CD4-positive, alpha-beta T cell (primary cell): Measurements from ENCODE around the gene NIT1. TPM values are rescaled to one million over a fixed set of nuclear protein-coding genes. Genes with fewer than 3 reads are reported as not detected.

Experiments used
- ATAC-seq: fragments of 200-7000 bp; cut with Tn5 transposase; one replicate; pipeline ENCODE4 v1.10.0; 2022; ENCODE audit warnings: mild to moderate bottlenecking; ENCODE audit not compliant: poor library complexity
- CTCF ChIA-PET: fragments of 350-600 bp; sonication (Branson Sonifier 250); formaldehyde crosslinking; loops from one replicate; lab custom pipeline; 2021; ENCODE audit warnings: antibody characterized with exemption, inconsistent platforms; lab: Charles Lee
- POLR2A ChIA-PET: fragments of 350-600 bp; sonication (Branson Sonifier 250); formaldehyde crosslinking; loops from one replicate; lab custom pipeline; 2021; ENCODE audit warnings: antibody characterized with exemption, inconsistent platforms; lab: Charles Lee
- DNase-seq, 14 experiments: peaks; one replicate each; pipeline ENCODE4 v3.0.0-alpha.2; 2013 to 2020; ENCODE audit warnings: mixed read lengths in 2 of 14
- H3K27ac ChIP-seq, 2 donors: one replicate each; pipeline versions ENCODE4 v1.5.1 to v1.7.0; 2013; ENCODE audit warnings: low read length in 2 of 2, low read depth in 1 of 2, mild to moderate bottlenecking in 1 of 2
- H3K27me3 ChIP-seq, 2 experiments: 1 replicate in 1 of 2; 2 replicates in 1 of 2; pipeline versions ENCODE4 v1.6.1 to v1.7.0; 2013; ENCODE audit warnings: low read length in 2 of 2, control low read depth in 1 of 2, mild to moderate bottlenecking in 1 of 2, moderate library complexity in 1 of 2; ENCODE audit not compliant: insufficient read depth in 2 of 2, control insufficient read depth in 1 of 2
- H3K36me3 ChIP-seq: one replicate; pipeline ENCODE4 v1.6.1; 2013; ENCODE audit warnings: low read length, control low read depth; ENCODE audit not compliant: insufficient read depth
- H3K4me1 ChIP-seq: one replicate; pipeline ENCODE4 v1.6.1; 2013; ENCODE audit warnings: low read length, control low read depth; ENCODE audit not compliant: insufficient read depth
- H3K4me3 ChIP-seq: one replicate; pipeline ENCODE4 v1.5.1; 2013; ENCODE audit warnings: mild to moderate bottlenecking, low read length, moderate library complexity
- H3K9me3 ChIP-seq, 2 experiments: 1 replicate in 1 of 2; 2 replicates in 1 of 2; pipeline versions ENCODE4 v1.6.1 to v1.7.0; 2013; ENCODE audit warnings: low read length in 2 of 2, mild to moderate bottlenecking in 2 of 2, control low read depth in 1 of 2, moderate library complexity in 1 of 2; ENCODE audit not compliant: control insufficient read depth in 1 of 2, insufficient read depth in 1 of 2
- H3K27ac Mint-ChIP-seq: one replicate; pipeline ENCODE4 v1.8.0; 2020; ENCODE audit warnings: mixed read lengths
- H3K27me3 Mint-ChIP-seq: one replicate; pipeline ENCODE4 v1.8.0; 2021; ENCODE audit warnings: mixed read lengths
- H3K36me3 Mint-ChIP-seq: one replicate; pipeline ENCODE4 v1.8.0; 2021; ENCODE audit warnings: low read depth, mixed read lengths
- H3K4me1 Mint-ChIP-seq: one replicate; pipeline ENCODE4 v1.8.0; 2021; ENCODE audit warnings: low read depth, mixed read lengths
- H3K4me3 Mint-ChIP-seq: one replicate; pipeline ENCODE4 v1.8.0; 2020; ENCODE audit warnings: mild to moderate bottlenecking, mixed read lengths
- H3K9me3 Mint-ChIP-seq: one replicate; pipeline ENCODE4 v1.8.0; 2020; ENCODE audit warnings: mixed read lengths
- intact Hi-C, 2 experiments: fragments of 100-400 bp; cut with DNase I in 1 of 2; cut with micrococcal nuclease in 1 of 2; formaldehyde crosslinking; loops; one replicate each; pipeline versions ENCODE4 v1.15.1 to v1.9.0; 2023 to 2025; cut with DNase I, micrococcal nuclease
- total RNA-seq, 174 experiments: library from RNA in 2 of 174; stranded (reverse) in 2 of 174; gene quantifications; one replicate each; pipeline ENCODE4 v1.2.3 and lab custom pipeline; 2021 to 2026
- TF ChIP-seq, protein P1 (sequence below): fragments of 200-600 bp; IDR thresholded peaks from one replicate; pipeline ENCODE4 v1.8.0; 2022; ENCODE audit warnings: antibody characterized with exemption, mild to moderate bottlenecking

The NIT1 gene
- total RNA-seq, 2 experiments from 2014 or later: 15.9 to 18.0 TPM

DNA sequence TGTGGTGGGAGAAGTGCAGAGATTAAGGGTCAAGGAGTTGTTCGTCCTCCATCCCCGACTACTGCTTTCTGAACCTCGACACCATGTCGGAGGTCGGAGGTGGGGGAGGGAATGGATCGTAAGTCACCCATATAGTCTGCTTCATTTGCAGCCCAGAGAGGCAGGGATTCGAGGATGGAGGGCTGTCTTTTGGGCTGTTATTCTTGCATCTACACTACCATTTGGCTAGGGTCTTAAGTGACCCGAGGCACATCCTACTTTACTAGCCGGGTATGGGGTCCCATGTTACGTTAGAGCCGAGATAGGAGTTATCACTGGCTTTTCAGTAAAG, 42.0 kb downstream of the NIT1 start:
- Histone ChIP-seq H3K27ac (peak overlapping the region; percentile 65 to 70), H3K36me3 (peaks cover 50% of the 10 kb centered on the region), H3K4me3 (peak overlapping the region; percentile 98), H3K4me1 (peaks cover 40% of the 10 kb centered on the region), H3K27me3 (no peaks in the 10 kb centered on the region), H3K9me3 (no peaks in the 10 kb centered on the region)
- intact Hi-C loops: loop anchor here in 1 of 2 experiments (5.0 to 10.0 kb wide), 3 partner anchors 93 to 815 kb away; partner anchors contain the start of genes ARHGAP30, COPA and NCSTN
- DNase-seq (no peak), ATAC-seq (no peak)
- peak overlapping the region; percentile 93 for H3K4me3 Mint-ChIP-seq
- POLR2A ChIA-PET: interaction anchor here (0.9 to 1.8 kb wide), 2 partner anchors 42 to 66 kb away, joined by 4 to 12 read pairs; partner anchors contain the start of genes NDUFS2 and TOMM40L
- no peaks in the 10 kb centered on the region for H3K9me3 Mint-ChIP-seq
- H3K27ac Mint-ChIP-seq: peak overlapping the region; percentile 86
- H3K4me1 Mint-ChIP-seq: peaks cover 78% of the 10 kb centered on the region
- no peaks in the 10 kb centered on the region for H3K27me3 Mint-ChIP-seq
- CTCF ChIA-PET: no interaction called here
- peaks cover 73% of the 10 kb centered on the region for H3K36me3 Mint-ChIP-seq
- TF ChIP-seq, protein P1, sequence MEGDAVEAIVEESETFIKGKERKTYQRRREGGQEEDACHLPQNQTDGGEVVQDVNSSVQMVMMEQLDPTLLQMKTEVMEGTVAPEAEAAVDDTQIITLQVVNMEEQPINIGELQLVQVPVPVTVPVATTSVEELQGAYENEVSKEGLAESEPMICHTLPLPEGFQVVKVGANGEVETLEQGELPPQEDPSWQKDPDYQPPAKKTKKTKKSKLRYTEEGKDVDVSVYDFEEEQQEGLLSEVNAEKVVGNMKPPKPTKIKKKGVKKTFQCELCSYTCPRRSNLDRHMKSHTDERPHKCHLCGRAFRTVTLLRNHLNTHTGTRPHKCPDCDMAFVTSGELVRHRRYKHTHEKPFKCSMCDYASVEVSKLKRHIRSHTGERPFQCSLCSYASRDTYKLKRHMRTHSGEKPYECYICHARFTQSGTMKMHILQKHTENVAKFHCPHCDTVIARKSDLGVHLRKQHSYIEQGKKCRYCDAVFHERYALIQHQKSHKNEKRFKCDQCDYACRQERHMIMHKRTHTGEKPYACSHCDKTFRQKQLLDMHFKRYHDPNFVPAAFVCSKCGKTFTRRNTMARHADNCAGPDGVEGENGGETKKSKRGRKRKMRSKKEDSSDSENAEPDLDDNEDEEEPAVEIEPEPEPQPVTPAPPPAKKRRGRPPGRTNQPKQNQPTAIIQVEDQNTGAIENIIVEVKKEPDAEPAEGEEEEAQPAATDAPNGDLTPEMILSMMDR: no peak

DNA sequence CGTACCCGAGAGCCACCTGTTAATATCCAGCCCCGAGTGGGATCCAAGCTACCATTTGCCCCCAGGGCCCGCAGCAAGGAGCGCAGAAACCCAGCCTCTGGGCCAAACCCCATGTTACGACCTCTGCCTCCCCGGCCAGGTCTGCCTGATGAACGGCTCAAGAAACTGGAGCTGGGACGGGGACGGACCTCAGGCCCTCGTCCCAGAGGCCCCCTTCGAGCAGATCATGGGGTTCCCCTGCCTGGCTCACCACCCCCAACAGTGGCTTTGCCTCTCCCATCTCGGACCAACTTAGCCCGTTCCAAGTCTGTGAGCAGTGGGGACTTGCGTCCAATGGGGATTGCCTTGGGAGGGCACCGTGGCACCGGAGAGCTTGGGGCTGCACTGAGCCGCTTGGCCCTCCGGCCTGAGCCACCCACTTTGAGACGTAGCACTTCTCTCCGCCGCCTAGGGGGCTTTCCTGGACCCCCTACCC, 42.8 kb downstream of the NIT1 start:
- Mint-ChIP-seq H3K9me3 (no peaks in the 10 kb centered on the region), H3K27ac (peak overlapping the region; percentile 98), H3K36me3 (peaks cover 68% of the 10 kb centered on the region), H3K27me3 (no peaks in the 10 kb centered on the region), H3K4me3 (peak overlapping the region; percentile 93), H3K4me1 (peaks cover 78% of the 10 kb centered on the region)
- TF ChIP-seq, protein P1: no peak
- CTCF ChIA-PET: no interaction called here
- H3K27ac ChIP-seq: no peak overlapping the region
- POLR2A ChIA-PET: no interaction called here
- ATAC-seq (no peak), DNase-seq (peak in 1 of 14 experiments; percentile 35)
- intact Hi-C loops: no loop called here
- peaks cover 51% of the 10 kb centered on the region for H3K36me3 ChIP-seq
- no peaks in the 10 kb centered on the region for H3K27me3 ChIP-seq
- no peak overlapping the region for H3K4me3 ChIP-seq
- H3K9me3 ChIP-seq: no peaks in the 10 kb centered on the region
- H3K4me1 ChIP-seq: peaks cover 45% of the 10 kb centered on the region

DNA sequence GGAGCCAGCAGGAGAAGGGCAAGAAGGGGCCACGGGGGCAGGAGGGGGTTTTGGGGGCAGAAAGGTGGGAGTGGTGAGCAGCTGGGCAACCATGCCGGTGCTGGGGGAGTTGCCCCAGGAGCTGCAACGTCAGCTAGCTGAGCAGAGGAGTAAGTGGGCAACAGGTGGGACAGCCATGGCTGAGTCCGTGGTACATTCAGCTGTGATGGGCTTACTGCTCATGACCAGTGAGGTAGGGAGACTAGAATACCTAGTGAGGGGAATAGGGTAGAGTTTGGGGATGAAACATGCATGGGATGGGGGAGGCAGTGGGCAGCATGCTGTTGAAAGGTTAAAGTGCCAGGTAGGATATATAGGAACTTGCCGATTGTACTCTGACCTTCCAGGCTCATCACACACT, 43.7 kb downstream of the NIT1 start:
- Mint-ChIP-seq H3K36me3 (peaks cover 76% of the 10 kb centered on the region), H3K27ac (peak overlapping the region; percentile 98)

More for the DNA sequence above, 43.7 kb downstream of the NIT1 start:
- ChIA-PET CTCF (no interaction called here), POLR2A (interaction anchor here (0.9 to 1.3 kb wide), 4 partner anchors 15 to 41 kb away, joined by 3 to 5 read pairs (median 3); partner anchors contain the start of genes B4GALT3, DEDD and NDUFS2)
- Mint-ChIP-seq H3K9me3 (no peaks in the 10 kb centered on the region), H3K4me3 (peak overlapping the region; percentile 93), H3K27me3 (no peaks in the 10 kb centered on the region), H3K4me1 (peaks cover 83% of the 10 kb centered on the region)
- intact Hi-C loops: loop anchor here in 1 of 2 experiments (2.0 kb wide), 1 partner anchor 15 kb away; the partner anchor contains the start of gene B4GALT3
- H3K27ac ChIP-seq: no peak overlapping the region
- no peaks in the 10 kb centered on the region for H3K9me3 ChIP-seq
- peaks cover 51% of the 10 kb centered on the region for H3K36me3 ChIP-seq
- H3K4me3 ChIP-seq: no peak overlapping the region
- no peaks in the 10 kb centered on the region for H3K27me3 ChIP-seq
- H3K4me1 ChIP-seq: peaks cover 50% of the 10 kb centered on the region
- ATAC-seq (no peak), DNase-seq (peak in 1 of 14 experiments; percentile 12)
- TF ChIP-seq, protein P1: no peak
